RPMI8226 (cell line): ENCODE results near the gene MBP.

ENCODE experiments used
- DNase-seq: peaks from one replicate; pipeline ENCODE4 v3.0.0-alpha.2; 2015

The MBP gene

DNA sequence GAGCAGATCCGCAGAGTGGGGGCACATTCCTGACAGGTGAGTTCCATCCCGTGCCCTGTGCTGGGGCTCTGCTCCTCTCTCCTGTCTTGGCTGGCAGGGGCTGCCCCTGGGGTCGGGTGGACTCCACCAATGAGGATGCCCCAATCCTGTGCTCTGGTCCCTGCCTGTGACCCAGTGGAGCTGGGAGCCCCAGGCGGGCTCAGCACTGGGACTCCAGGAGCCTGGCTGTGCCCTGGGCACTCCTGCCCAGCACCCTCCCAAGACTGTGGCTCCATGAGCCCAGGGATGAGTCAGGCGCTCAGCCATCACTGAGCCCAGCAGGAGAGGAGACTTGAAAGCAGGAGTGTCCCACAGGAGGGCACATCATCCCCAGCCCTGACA lies 53.9 kb downstream of the MBP start:
- DNase-seq: no peak

DNA sequence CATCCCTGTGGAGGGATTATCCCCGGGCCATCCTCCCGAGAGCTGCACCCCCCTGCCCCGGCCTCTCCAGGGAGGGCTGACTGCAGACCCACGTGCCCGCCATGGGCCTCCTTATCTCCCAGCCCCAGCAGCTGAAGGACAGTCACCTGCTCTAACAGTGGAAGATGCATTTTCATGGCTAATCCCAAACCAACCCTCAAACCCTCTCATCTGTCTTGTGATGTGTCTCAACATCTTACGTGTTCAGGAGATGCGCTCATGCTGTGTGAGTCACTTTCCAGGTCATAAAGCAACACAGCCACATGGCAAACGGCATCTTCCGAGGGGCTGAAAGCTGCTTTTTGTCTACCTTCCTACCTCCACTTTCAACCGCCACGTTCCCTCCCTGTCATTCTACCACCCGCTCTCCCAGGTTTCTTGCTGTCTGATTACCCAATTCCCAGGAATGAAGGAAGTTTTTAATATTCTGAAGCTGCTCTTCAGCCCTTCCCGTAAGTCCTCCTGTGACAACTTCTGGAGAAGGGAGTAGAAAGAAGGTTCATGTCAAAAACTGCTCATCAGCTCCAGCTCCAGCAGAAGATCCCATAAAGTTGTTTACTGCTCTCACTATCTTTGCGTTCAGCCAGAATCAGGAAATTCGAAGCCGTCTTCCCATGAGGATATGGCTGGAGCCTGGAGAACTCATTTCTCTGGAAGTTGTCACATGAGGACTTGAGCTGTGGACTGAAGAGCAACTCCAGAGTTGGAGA lies 54.5 kb downstream of the MBP start:
- no peak for DNase-seq

DNA sequence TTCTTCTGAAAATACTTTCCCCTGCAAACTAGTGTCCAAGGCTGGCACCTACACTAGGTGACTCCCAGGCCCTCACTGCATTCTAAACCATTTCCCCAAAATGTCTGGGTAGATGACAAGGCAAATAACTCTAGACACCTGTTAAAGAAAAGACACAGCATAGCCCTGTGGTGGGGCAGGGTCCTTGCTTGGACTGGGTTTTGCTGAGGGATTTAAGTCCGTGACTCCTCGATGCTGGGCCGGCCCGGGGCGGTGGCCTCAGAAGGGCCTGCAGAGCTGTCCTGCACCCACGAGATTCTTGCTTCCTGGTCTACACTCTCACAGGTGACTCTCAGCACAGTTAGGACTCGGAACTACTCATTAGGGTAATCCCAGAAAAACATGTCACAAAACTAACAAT lies 55.2 kb downstream of the MBP start:
- DNase-seq: no peak

DNA sequence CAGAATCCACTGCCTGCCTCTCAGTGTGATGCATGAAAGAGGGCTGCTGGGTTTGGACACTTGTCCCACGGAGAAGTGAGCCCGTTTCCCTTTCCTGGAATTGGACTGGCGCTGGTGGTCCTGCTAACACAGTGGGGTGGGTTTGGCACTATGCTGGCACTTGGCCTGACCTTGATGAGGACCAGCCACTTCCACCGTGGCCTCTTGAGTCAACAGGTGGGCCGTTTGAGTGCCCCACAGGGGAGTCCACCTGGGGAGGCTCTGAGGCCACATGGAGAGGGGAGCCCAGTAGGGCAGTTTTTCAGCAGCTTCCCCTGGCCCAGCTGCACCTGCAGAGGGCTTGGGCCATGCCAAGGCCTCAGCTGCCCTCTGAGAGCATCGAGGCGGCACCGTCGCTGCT lies 56.5 kb downstream of the MBP start:
- no peak for DNase-seq

DNA sequence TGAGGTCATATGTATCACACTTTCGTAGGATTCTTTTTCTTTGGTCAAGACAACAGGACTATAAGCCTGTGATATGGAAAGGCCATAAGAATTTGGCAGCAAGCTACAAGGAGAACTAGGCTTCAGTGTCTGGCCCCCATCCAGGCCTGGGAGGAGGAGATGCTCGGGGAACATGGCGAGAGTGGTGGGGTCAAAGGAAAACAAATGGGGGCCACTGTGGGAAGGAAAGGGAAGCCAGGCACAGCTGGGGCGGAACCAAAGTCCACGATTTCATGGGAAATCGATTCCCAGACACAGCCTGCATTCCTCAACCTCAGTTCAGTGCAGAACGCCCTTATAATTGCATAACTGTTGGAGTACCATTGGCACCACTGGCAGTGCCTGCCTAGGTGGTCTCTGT lies 58.2 kb downstream of the MBP start:
- no peak for DNase-seq

DNA sequence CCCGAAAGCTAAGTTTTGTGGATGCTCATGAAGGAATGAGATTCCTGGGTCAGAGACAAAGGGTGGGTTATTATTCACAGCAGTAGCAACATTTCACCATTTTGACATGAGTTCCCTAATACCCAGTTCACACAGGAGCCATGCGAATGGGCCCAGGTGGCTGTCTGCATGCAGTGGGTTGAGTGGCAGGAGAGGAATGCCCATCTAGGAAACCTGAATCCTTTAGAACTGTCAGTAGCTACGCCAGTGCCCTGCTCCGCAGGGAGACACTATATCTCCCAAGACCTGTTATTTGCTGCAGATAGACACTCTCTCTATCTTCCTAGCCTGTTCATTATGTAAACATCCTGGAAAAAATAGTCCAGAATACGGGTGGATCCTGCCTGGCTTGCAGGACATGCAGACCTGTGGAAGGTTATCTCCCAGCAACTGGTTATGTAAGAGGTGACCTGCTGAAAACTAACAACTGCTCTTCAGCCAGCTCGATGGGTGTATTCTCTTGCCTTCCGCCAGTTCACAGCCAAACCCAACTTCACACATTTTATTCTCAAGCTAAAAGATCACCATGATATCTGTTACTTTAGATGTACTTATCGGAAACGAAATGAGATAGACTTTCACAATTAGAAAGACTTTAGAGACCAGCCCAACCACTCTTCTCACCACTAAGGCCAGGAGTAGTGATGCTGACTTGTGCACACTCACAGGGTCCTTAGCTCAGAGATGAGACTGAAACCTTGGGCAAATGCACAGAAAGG lies 59.1 kb downstream of the MBP start:
- DNase-seq: no peak

DNA sequence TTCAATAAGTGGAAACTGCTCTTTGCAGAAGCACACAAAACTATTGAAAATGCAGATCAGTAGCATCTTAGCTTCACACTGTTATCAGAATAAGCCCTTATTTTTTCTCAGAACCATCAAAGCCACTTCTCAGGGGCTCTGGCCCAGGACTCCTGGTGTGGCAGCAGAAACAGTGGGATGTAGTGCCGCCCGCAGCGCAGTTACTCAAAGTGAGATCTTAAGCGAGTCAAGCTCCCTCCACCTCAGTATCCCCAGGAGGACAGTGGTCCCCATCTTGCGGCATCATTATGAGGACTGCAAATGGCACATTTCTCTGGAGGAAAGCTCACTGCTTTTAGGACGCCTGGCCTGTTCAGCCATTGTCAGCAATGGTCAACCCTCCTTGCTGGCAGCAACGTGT lies 60.0 kb downstream of the MBP start:
- no peak for DNase-seq

DNA sequence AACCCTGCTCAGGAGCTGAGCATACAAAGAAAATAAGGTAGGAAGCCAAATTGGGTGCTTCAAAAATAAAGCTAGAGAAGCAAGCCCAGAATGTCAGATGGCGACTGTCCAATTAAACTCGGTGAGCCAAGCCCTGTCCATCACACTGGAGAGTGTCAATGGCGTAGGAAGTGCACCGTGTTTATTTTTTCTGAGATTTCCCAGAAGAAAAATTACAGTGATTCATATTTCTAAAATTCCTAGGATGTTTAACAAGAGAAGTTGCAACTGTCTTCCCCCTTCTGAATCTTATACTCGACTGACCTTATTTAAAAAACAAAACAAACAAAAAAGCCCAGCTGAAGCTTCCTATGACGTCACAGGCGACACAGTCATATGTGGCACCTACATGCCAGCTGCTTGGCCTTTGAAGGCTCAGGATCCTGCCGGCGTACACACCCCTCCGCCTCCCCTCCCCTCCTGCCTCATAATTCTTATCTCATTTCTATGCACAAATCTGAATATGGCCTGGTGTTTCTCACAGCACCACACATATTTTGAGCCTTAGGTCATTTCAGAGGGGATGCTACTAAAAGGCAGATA lies 60.8 kb downstream of the MBP start:
- DNase-seq: no peak

DNA sequence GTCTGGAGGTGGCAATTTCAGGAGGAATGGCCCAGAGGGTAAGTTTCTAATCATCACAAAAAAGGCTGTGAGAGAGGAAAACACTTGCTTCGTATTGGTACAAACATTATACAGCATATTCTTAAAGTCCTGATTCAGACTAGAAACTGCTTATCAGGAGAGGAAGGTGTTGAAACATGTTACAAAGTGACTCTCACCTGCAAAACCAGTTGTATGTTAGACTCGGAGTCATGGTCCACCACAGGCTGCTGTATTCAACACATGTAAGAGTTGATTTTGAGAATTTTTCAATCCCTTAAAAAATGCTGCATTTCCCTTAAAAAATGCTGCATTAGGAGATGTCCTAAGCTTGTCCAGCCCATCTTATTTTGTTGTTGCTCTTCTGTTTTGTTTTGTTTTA lies 61.5 kb downstream of the MBP start:
- DNase-seq: no peak

DNA sequence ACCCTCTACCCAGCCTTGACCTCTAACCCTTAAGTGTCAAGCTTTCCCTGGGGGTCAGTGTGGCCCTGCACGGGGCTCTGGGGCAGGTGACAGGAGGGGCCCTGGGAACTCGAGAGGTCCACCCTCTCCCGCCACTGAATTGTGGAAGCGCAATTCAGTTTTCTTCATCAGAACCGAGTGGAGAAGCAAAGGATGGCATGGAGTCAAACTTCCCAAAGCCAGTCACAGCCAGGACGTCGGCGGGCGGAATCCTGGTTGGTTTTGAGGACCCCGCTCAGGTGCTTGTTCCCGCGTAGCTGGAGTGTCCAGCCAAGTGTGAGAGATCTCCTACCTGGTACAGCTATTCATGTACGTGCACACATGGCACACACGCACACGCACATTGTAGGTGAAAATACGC lies 62.0 kb downstream of the MBP start:
- DNase-seq: no peak

DNA sequence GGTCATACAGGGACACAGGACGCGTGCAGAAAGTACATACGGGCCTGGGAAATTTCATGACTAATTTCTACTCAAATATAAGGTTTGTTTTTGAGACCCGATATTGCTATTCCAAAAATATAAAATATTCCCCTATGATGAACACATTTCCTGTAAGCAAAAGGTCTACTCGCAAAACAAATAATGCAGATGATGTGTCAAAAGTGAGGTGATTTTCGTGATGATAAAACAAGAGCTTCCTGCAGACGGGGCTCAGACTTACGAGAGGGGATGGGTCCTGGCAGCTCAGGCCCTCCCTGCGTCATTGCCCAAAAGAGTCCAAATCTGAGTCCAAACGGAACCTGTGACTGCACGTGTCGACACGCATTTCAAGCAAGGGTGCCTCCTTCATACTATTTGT lies 62.7 kb downstream of the MBP start:
- no peak for DNase-seq

DNA sequence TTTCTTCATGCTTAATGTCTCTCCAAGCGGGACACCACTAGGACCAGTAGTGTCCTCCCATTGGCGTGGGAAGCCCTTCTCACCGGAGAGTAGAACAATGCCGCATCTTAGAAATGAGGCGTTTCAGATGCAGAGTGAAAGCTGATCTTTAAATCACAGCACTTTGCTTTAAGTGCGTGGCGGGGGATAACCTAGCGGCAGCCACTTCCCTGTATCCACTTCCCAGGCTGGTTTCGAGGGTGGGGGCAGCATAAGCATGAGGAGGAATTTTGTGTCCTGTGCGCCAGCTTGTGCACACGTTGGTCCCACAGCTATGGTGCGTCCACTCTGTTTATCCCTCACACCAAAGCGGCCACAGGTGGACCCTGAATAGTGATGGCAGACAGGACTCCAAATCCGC lies 63.1 kb downstream of the MBP start:
- DNase-seq: no peak

DNA sequence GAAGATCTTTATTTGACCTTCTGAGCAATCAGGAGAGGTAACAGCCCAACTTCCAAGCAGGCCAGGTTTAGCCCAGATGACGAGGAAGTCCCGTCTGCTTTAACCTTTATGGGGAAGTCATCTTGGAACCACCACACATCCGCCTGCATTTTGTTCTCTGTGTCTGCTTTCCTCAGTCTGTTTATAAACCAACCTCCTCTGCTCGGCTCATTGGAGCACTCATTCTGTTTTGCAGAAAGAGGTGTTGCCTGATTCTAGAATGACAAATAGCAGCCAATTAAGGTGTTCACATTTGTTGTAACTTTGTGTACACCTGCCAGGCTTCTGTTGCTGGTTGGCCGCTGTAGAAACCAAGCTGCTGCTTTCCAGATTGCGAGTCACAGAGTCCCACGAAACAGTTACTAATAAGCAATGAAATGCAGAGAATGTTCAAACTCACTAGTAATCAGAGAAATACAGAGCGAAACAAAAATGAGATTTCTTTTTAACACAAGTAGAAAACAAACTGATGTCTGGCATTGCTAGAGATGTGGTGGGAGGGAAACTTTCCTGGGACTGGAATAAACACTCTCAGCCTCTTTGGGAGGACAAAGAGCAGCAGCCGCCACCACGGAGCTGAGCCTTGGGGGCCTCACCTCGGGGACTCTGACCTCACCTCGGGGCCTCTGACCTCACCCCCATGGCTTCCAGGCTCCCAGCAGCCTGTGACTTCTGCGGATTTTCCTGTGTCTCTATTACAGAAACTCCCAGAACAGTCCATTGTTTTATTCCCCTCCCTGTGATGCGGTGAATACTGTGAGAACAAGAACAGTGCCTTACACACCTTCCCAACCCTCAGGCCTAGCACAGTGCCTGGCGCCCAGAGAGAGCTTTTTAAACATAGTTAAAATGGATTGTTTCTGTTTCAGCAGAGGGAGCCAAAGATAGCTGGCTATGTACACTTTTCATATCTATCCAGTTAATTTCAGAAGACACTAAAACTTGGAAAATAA lies 64.0 kb downstream of the MBP start:
- DNase-seq: no peak

DNA sequence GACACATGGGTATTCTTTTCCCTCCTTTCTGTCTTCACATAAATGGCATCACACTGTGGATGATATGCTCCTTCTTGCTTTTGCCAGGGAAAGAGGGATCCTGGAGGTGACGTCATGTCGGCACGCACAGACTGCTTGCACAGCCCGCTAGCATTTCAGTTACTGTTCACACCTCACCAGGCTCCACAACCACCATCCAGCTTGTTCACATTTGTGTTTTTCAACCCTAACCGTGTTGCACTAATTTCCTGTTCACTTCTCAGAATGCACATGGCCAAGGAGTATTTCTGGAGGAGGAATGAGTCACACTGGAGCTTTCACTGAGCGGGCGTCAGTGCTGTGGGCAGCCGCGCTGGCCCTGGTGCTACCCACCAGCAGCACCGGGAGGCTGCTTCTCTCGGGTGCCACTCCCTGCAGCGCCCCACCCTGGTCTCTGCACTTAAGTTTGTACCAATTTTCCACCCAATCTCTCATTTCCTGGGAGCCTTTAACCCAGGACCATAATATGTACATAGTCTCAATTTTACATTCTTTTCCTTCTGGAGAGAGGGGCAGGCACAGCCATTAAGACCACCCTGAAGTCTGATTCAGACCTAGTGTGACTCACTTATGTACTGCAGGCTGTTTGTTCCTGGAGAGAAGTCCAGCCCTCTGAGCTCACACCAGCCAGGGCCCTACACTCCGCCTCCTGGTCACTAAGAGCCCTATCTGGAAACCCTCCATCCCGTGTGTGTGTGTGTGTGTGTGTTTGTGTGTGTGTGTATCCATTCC lies 65.1 kb downstream of the MBP start:
- no peak for DNase-seq

DNA sequence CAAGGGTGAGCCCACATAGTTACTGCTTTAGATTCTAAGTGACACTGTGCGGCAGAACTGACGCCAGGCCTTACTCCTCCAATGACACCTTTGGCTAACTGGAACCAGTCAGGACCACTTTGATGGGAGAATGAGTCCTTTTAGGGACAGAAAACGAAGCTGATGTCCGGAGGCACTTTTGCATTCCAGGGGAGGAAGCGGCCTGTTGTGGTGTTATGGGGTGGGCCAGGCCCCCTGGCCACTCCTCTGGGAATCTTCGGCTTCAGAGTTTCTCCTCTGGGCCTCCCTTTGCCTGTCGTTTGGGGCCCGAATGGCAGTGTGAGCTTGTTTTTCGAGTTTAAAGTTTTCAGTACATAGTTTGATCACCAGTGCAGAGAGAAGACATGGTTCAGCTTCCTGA lies 65.9 kb downstream of the MBP start:
- DNase-seq: no peak

DNA sequence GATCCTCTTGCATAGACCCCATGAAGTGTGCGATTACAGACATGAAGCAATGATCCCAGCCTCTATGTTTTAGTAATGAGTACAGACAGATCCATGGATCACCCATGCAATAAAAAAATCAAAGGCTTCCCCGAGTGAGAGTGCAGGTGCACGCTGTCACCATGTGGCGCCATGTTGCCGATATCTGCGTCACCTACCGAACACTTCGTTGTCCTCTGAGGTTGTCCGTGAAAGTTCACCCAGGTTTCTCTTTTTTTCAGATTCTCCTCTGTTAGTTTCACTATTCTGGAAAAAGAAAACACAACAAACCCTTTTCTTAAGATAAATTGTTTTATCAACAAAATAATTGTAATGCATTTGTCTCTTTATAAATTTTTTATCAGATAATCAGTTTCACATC lies 66.5 kb downstream of the MBP start:
- no peak for DNase-seq

DNA sequence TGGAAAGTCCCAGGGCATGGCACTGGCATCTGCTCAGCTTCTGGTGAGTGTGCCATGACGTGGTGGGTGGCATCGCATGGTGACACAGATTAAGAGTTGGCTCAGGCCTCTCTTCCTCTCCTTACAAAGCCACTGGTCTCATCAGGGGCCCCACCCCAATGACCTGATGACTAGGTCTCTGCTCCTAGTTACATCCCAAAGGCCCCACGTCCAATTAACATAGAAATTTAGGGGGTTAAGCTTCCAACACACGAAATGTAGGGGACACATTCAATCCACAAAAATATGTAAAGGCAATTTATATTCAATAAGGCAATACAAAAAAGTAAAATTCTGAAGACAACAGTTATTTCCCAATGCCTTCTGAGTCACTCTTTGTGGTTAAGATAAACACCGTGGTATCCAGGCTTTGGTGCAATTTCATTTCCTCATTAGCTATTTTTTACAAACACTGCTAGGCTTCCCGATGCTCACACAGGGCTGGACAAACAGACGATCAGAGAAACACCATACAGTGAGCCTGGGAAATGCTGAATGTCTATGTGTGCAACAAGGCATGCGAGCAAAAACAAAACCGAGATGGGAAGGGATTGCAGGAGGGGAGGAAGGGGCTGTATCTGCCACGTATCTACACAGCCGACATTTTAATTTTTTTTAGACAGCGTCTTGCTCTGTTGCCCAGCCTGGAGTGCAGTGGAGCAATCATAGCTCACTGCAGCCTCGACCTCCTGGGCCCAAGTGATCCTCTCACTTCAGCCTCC lies 67.2 kb downstream of the MBP start:
- peak; percentile 86 for DNase-seq

DNA sequence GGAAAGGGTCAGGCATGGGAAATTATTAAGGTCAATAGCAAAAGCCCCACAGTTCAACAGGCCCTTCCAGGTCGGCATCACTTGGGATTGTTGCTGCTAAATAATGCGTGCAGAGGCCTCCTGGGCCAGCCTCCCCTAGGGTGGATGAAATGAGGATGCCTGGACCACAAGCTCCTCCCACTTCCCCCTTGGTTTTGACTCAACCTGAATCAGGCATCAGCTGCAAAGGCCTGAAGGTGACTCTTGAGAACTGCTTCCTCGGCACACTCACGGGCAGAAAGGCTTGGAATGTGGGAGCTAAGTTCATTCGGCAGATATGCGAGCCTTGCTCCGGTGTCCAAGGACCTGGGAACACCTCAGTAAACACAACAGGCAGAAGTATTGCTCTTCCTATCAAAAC lies 69.3 kb downstream of the MBP start:
- peak; percentile 84 for DNase-seq

DNA sequence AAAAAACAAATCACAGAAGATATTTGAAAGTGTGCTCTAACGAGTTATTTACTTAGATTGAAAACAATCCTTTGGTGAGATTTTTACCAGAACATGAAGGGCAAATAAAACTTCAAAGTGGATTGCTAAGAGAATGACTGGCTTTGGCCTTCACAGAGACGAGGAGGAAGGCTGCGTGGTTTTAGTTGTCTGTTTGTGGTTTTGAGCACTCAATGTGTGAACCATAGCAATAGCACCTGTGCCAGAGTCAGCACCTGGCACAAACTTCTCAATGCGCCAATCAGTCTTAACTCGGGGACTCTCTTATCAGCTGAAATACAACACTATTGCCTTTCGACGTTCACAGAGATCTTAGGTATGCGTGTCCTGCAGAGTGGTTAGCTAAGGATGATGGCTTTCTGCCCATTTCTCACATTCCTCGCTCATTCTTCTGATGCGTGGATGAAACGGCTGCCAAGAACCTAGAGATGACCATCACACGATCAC lies 70.0 kb downstream of the MBP start:
- DNase-seq: peak; percentile 93

DNA sequence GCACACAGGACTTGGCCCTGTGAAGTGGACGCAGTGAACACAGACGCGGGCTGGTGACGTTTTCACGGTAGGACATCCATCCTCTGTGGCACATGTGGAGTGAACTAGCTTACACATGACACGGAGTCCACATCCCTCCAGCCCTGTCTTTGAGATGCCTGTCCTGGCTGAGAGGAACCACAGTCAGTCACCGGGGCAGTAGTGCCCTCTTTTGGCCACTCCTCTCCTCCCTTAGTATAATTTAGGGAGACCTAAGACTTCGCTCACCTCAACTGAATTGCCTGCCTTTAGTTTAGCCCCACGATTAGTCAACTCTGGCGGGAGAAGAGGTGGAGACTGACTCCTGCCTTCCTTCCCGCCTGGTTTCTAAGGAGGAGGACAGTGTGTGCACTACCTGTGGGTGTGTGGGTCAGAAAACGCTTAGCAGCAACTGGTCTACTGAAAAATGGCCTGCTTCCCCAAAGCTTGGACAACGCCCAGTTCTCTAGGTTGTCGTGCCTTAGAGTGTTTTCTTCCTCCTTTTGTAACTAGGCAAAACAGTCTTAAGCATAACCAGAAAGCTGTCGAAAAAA lies 70.6 kb downstream of the MBP start:
- DNase-seq: peak; percentile 87
